Measurements from ENCODE around the gene PDE6D. TPM values are rescaled to one million over a fixed set of nuclear protein-coding genes. Genes with fewer than 3 reads are reported as not detected.
A peak's percentile ranks its signal among the peaks of the same experiment; 100 is the strongest.

The PDE6D gene
- total and polyA plus RNA-seq, 2 of the 13 experiments (the other 11 are each of a cell fraction or from before 2014, with no cell fraction given), result 14.1 to 23.2 TPM

DNA sequence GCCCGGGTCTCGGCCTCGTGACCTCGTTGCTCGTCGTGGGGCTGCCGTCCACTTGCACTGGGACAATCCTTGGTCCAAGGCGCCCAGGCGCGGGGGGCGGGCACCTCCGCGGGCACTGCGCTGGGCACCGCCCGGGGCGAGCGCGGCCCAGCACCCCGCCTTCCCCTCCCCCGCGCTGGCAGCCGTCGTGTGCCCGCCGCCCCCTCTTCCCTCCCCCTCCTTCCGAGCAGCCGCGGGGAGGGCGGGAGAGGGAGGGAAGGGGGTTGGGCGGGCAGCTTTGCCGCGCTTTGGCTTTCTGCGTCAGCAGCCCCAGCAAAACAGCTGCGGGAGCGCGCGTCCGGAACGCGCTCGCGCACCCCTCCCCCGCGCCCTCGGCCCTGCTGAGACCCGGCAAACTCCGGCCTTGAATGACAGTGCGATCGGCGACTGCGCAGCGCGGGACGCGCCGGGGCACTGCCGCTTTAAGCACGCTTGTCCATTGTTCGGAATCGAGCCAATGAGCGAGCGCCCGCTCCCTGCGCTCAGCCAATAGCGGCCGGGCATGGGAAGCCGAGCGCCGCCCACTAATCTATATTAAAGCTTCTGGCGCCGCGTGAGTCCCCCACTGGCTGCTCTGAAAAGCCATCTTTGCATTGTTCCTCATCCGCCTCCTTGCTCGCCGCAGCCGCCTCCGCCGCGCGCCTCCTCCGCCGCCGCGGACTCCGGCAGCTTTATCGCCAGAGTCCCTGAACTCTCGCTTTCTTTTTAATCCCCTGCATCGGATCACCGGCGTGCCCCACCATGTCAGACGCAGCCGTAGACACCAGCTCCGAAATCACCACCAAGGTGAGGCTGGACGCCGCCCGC is 72.9 kb downstream of the PDE6D start, which contains the start of gene PTMA (continued):
- TF ChIP-seq ZNF407 (CRISPR knock-in tag; IDR thresholded peaks at IDR 0.05; ENCODE audit: not compliant biosample characterization) (peak; percentile 36), SPEN (CRISPR knock-in tag; IDR thresholded peaks at IDR 0.05; ENCODE audit: low read depth) (peak; percentile 56; the same call in 1 of the 2 replicates), ZNF362 (CRISPR knock-in tag; IDR thresholded peaks at IDR 0.05; ENCODE audit: borderline replicate concordance) (no peak; the same call in 1 of the 2 replicates), ZNF335 (CRISPR knock-in tag; IDR thresholded peaks at IDR 0.05) (peak; percentile 58; the same call in 1 of the 2 replicates), HOXA3 (CRISPR knock-in tag; IDR thresholded peaks at IDR 0.05) (peak; percentile 64; the same call in 1 of the 2 replicates), POLR2G (IDR thresholded peaks at IDR 0.05; ENCODE audit: low read depth, low read length) (peak; percentile 99), SCMH1 (CRISPR knock-in tag; IDR thresholded peaks at IDR 0.05; ENCODE audit: borderline replicate concordance) (no peak), ZNF263 (CRISPR knock-in tag; IDR thresholded peaks at IDR 0.05) (peak; percentile 18; the same call in 1 of the 2 replicates), BCL3 (CRISPR knock-in tag; IDR thresholded peaks at IDR 0.05) (no peak; the same call in 1 of the 2 replicates), THAP11 (CRISPR knock-in tag; IDR thresholded peaks at IDR 0.05) (peak; percentile 71), RFX1 (IDR thresholded peaks at IDR 0.05) (no peak)
- TF ChIP-seq, protein P1, sequence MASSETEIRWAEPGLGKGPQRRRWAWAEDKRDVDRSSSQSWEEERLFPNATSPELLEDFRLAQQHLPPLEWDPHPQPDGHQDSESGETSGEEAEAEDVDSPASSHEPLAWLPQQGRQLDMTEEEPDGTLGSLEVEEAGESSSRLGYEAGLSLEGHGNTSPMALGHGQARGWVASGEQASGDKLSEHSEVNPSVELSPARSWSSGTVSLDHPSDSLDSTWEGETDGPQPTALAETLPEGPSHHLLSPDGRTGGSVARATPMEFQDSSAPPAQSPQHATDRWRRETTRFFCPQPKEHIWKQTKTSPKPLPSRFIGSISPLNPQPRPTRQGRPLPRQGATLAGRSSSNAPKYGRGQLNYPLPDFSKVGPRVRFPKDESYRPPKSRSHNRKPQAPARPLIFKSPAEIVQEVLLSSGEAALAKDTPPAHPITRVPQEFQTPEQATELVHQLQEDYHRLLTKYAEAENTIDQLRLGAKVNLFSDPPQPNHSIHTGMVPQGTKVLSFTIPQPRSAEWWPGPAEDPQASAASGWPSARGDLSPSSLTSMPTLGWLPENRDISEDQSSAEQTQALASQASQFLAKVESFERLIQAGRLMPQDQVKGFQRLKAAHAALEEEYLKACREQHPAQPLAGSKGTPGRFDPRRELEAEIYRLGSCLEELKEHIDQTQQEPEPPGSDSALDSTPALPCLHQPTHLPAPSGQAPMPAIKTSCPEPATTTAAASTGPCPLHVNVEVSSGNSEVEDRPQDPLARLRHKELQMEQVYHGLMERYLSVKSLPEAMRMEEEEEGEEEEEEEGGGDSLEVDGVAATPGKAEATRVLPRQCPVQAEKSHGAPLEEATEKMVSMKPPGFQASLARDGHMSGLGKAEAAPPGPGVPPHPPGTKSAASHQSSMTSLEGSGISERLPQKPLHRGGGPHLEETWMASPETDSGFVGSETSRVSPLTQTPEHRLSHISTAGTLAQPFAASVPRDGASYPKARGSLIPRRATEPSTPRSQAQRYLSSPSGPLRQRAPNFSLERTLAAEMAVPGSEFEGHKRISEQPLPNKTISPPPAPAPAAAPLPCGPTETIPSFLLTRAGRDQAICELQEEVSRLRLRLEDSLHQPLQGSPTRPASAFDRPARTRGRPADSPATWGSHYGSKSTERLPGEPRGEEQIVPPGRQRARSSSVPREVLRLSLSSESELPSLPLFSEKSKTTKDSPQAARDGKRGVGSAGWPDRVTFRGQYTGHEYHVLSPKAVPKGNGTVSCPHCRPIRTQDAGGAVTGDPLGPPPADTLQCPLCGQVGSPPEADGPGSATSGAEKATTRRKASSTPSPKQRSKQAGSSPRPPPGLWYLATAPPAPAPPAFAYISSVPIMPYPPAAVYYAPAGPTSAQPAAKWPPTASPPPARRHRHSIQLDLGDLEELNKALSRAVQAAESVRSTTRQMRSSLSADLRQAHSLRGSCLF (CRISPR knock-in tag; IDR thresholded peaks at IDR 0.05; ENCODE audit: borderline replicate concordance), result peak; percentile 84; the same call in 1 of the 2 replicates
